Anterior cingulate cortex (tissue), 58 donors: ENCODE data around the gene BRIP1.

Experiments
- DNase-seq, 58 donors: peaks; one replicate each; lab custom pipeline; 2025; lab: John Stamatoyannopoulos, UW

Gene BRIP1

GRCh38 chr17:61770043-61770442 is 93.3 kb downstream of the BRIP1 start:
- DNase-seq: no peak

- DNase-seq: no peak
Observed at GRCh38 chr17:61768405-61768804, 94.9 kb downstream of the BRIP1 start.

GRCh38 chr17:61766520-61766919 is 96.8 kb downstream of the BRIP1 start:
- DNase-seq: no peak

- DNase-seq: no peak
Observed at GRCh38 chr17:61764846-61765245, 98.5 kb downstream of the BRIP1 start.

- no peak for DNase-seq
Observed at GRCh38 chr17:61761827-61762226, 101.5 kb downstream of the BRIP1 start.

- no peak for DNase-seq
Observed at GRCh38 chr17:61759362-61759761, 104.0 kb downstream of the BRIP1 start.

- no peak for DNase-seq
Observed at GRCh38 chr17:61758430-61758829, 104.9 kb downstream of the BRIP1 start.

- no peak for DNase-seq
Observed at GRCh38 chr17:61757168-61757567, 106.2 kb downstream of the BRIP1 start.

GRCh38 chr17:61756561-61756960 is 106.8 kb downstream of the BRIP1 start:
- DNase-seq: no peak

GRCh38 chr17:61755668-61756067 is 107.7 kb downstream of the BRIP1 start:
- DNase-seq: no peak

- no peak for DNase-seq
Observed at GRCh38 chr17:61755078-61755477, 108.2 kb downstream of the BRIP1 start.

GRCh38 chr17:61754124-61754523 is 109.2 kb downstream of the BRIP1 start:
- DNase-seq: no peak

- no peak for DNase-seq
Observed at GRCh38 chr17:61753696-61754095, 109.6 kb downstream of the BRIP1 start.

- no peak for DNase-seq
Observed at GRCh38 chr17:61750656-61751055, 112.7 kb downstream of the BRIP1 start.

GRCh38 chr17:61749823-61750404 is 113.4 kb downstream of the BRIP1 start:
- no peak for DNase-seq

- no peak for DNase-seq
Observed at GRCh38 chr17:61746248-61746985, 116.9 kb downstream of the BRIP1 start.

GRCh38 chr17:61744804-61745203 is 118.5 kb downstream of the BRIP1 start:
- DNase-seq: no peak

GRCh38 chr17:61744252-61744651 is 119.1 kb downstream of the BRIP1 start:
- no peak for DNase-seq

- no peak for DNase-seq
Observed at GRCh38 chr17:61743766-61744165, 119.6 kb downstream of the BRIP1 start.

- no peak for DNase-seq
Observed at GRCh38 chr17:61739002-61739401, 124.3 kb downstream of the BRIP1 start.

GRCh38 chr17:61738249-61738648 is 125.1 kb downstream of the BRIP1 start:
- no peak for DNase-seq

GRCh38 chr17:61737820-61738219 is 125.5 kb downstream of the BRIP1 start:
- DNase-seq: no peak
